ENCODE results near the gene GRAMD2A.

- TF ChIP-seq CTCF (tag by site-specific recombination; IDR thresholded peaks at IDR 0.05): no peak
- no peak for TF ChIP-seq ZNF423 (tag by site-specific recombination; IDR thresholded peaks at IDR 0.05)
- no peak for TF ChIP-seq TRIM28 (IDR thresholded peaks at IDR 0.05; ENCODE audit: borderline replicate concordance, low read length)
- TF ChIP-seq ZNF558 (tag by site-specific recombination; IDR thresholded peaks at IDR 0.05): no peak
- TF ChIP-seq ZFP69B (tag by site-specific recombination; IDR thresholded peaks at IDR 0.05): no peak
- TF ChIP-seq ZNF785 (tag by site-specific recombination; IDR thresholded peaks at IDR 0.05): no peak
- TF ChIP-seq ZNF174 (tag by site-specific recombination; IDR thresholded peaks at IDR 0.05): no peak
- no peak for TF ChIP-seq KLF9 (tag by site-specific recombination; IDR thresholded peaks at IDR 0.05; ENCODE audit: low read depth)
- TF ChIP-seq ATF2 (tag by site-specific recombination; IDR thresholded peaks at IDR 0.05; ENCODE audit: low read depth): no peak
- TF ChIP-seq ZBTB26 (tag by site-specific recombination; optimal IDR thresholded peaks at IDR 0.05): no peak
- no peak for TF ChIP-seq ZBTB8A (tag by site-specific recombination; IDR thresholded peaks at IDR 0.05)
Observed at GRCh38 chr15:72168808-72169190, 28.8 kb downstream of the GRAMD2A start.

Data from HEK293 (cell line).